Adrenal gland (tissue), 12 donors: Measurements from ENCODE around the gene RASSF9. TPM values are rescaled to one million over a fixed set of nuclear protein-coding genes. Genes with fewer than 3 reads are reported as not detected.

ENCODE experiments used
- DNase-seq, 7 donors: peaks; one replicate each; pipeline ENCODE4 v3.0.0-alpha.2; 2019 to 2020
- H3K27ac ChIP-seq, 5 donors: fragments of 200-600 bp; sonication (generic) in 4 of 5; 1 replicate in 3 of 5; 2 replicates in 2 of 5; pipeline versions ENCODE4 v1.5.1 to v1.8.0; 2016 to 2020; ENCODE audit warnings: mild to moderate bottlenecking in 1 of 5
- H3K27me3 ChIP-seq: fragments of 200-600 bp; 2 replicates; pipeline ENCODE4 v1.8.0; 2021
- H3K36me3 ChIP-seq, 2 donors: fragments of 200-600 bp; replicated peaks in 1 of 2; 1 replicate in 1 of 2; 2 replicates in 1 of 2; pipeline versions ENCODE4 v1.5.1 to v1.8.0; 2018 to 2022
- H3K4me1 ChIP-seq, 2 donors: fragments of 200-600 bp; replicated peaks in 1 of 2; 1 replicate in 1 of 2; 2 replicates in 1 of 2; pipeline versions ENCODE4 v1.5.1 to v1.8.0; 2018 to 2021
- H3K4me3 ChIP-seq, 4 donors: fragments of 200-600 bp; sonication (generic) in 3 of 4; one replicate each; pipeline ENCODE4 v1.5.1; 2016 to 2018
- H3K9me3 ChIP-seq, 3 donors: fragments of 200-600 bp; sonication (generic) in 1 of 3; replicated peaks in 1 of 3; 1 replicate in 2 of 3; 2 replicates in 1 of 3; pipeline versions ENCODE4 v1.5.1 to v1.8.0; 2016 to 2021
- CTCF ChIP-seq, 6 experiments: fragments of 450-650 bp in 4 of 6; fragments of 200-600 bp in 2 of 6; sonication (generic) in 1 of 6; IDR thresholded peaks; 1 replicate in 5 of 6; 2 replicates in 1 of 6; pipeline versions ENCODE4 v1.5.1 to v1.8.0; 2016 to 2021; ENCODE audit warnings: antibody characterized with exemption in 6 of 6, mild to moderate bottlenecking in 2 of 6, moderate library complexity in 1 of 6
- POLR2A ChIP-seq, 2 donors: fragments of 450-650 bp; IDR thresholded peaks; one replicate each; pipeline ENCODE4 v1.6.1; 2017; ENCODE audit warnings: antibody characterized with exemption in 2 of 2, mild to moderate bottlenecking in 2 of 2, moderate library complexity in 1 of 2
- WGBS, 4 donors: extraction: QIAGEN DNeasy Blood & Tissue Kit in 2 of 4; methylation state at CpG; one replicate each; pipeline versions ENCODE4 v1.1.5 to v1.1.7; 2013 to 2017; 5-methylcytosine and 5-hydroxymethylcytosine counted together
- intact Hi-C, 2 donors: fragments of 100-400 bp; cut with DNase I; formaldehyde crosslinking; loops; one replicate each; pipeline versions ENCODE4 v1.14.1 to v1.15.0; 2022 to 2023
- polyA plus RNA-seq, 3 donors: library from polyadenylated mRNA; stranded (reverse); fragments of 200-250 nt in 2 of 3; fragments of 350-450 nt in 1 of 3; fragmentation: Illumina TruSeq in 1 of 3; extraction: RNeasy Lipid Tissue Mini Kit (QIAGEN cat#74804) in 1 of 3; gene quantifications; one replicate each; pipeline ENCODE4 v1.2.3, GENCODE V29; 2013 to 2014
- total RNA-seq, 9 donors: library from RNA; depleted of rRNA in 4 of 9; stranded (reverse); fragments of >200 nt in 4 of 9; fragments of 120-200 nt in 1 of 9; fragmentation: NEBNext Ultra II Directional in 1 of 9; extraction: Animal tissue kit (Norgen Biotek cat#: 25700) in 1 of 9; gene quantifications; one replicate each; pipeline versions ENCODE4 v1.1.0 to v1.2.4, GENCODE V29; 2013 to 2023
- donor health status: healthy with polysubstance abuse.
- donor health status: Bipolar disorder and iron deficiency.
- donor health status: DM: yes; HTN: yes; CAD: no.
- donor health status: DM: no; HTN: no; CAD: no.
- donor health status: DM: no; HTN: no; CAD: no.
- donor health status: DM: yes; HTN: yes; CAD: no.

The RASSF9 gene
- total and polyA plus RNA-seq, 12 donors, result 0.50 to 4.3 (median 1.4) TPM

DNA sequence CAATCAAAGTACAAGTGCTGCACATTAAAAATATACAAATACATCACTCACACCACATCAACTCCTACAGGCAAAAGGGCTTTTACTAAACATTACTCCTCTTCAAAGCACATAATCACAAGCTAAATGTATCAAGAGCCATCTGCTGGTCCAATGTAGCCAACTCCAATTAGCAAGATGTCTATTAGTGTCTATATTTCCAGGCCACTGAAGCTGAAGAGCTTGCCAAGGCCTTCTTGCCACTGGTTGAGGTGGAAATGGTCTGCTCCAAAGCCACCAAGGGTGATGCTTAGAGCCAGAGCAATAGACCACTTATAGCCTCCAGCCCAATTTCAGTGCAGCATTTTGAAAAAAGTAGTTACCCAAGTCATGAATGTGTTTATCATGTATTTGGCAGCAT, 54.4 kb downstream of the RASSF9 start:
- no peak for DNase-seq
- intact Hi-C loops, result no loop called here
- Histone ChIP-seq H3K27me3 (no peaks in the 10 kb centered on the region), H3K9me3 (no peaks in the 10 kb centered on the region), H3K4me3 (no peak overlapping the region), H3K36me3 (no peaks in the 10 kb centered on the region), H3K27ac (no peak overlapping the region), H3K4me1 (no peaks in the 10 kb centered on the region)
- no peak for TF ChIP-seq CTCF (IDR thresholded peaks at IDR 0.05)
- TF ChIP-seq POLR2A (IDR thresholded peaks at IDR 0.05), result no peak

DNA sequence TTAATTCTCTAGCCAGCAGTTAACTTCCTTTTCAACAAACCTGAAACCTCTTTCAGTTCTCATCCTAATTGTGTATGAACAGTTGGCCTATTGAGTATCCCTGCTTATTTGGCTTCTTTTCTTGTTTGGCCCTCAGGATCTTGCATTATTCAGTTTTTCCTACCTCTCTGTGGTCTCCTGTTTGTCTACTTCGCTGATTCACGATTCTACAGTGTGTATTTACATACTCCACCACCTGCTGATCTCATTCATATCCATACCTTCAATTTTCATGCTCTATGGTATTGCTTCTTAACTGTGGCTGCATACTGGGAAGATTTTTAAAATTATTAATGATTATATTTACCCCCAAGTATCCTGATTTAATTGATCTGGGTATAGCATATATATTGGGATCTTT, 56.4 kb downstream of the RASSF9 start:
- WGBS, 4 donors, result 75 to 84% (median 77%) methylated on average over 2 of the region's 2 CpGs
- DNase-seq, result no peak
- Histone ChIP-seq H3K27ac (no peak overlapping the region), H3K4me1 (no peaks in the 10 kb centered on the region), H3K36me3 (no peaks in the 10 kb centered on the region), H3K27me3 (no peaks in the 10 kb centered on the region), H3K9me3 (no peaks in the 10 kb centered on the region), H3K4me3 (no peak overlapping the region)
- intact Hi-C loops, result no loop called here
- TF ChIP-seq CTCF (IDR thresholded peaks at IDR 0.05), result no peak
- no peak for TF ChIP-seq POLR2A (IDR thresholded peaks at IDR 0.05)

DNA sequence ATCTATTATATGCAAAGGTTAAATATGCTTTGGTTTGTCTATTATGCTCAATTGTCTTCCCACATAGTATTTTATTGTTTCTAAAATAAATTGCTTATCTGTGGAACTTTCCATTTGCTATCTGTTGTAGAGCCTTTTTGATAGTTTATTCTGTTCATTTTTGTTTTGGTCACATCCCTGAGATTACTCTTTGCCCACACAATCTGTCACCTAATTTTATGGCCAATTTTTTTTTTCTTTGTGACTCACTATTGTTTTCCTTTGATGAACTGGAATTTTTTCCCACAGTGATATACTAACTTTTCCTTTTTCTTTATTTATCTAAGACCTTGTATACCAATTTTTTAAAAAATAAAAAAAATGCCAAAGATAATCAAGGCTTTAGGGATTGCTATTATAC, 61.1 kb downstream of the RASSF9 start:
- Histone ChIP-seq H3K4me3 (no peak overlapping the region), H3K9me3 (no peaks in the 10 kb centered on the region), H3K27me3 (no peaks in the 10 kb centered on the region), H3K4me1 (no peaks in the 10 kb centered on the region), H3K27ac (no peak overlapping the region), H3K36me3 (no peaks in the 10 kb centered on the region)
- TF ChIP-seq POLR2A (IDR thresholded peaks at IDR 0.05) (no peak), CTCF (IDR thresholded peaks at IDR 0.05) (no peak)
- DNase-seq, result no peak
- intact Hi-C loops, result no loop called here

DNA sequence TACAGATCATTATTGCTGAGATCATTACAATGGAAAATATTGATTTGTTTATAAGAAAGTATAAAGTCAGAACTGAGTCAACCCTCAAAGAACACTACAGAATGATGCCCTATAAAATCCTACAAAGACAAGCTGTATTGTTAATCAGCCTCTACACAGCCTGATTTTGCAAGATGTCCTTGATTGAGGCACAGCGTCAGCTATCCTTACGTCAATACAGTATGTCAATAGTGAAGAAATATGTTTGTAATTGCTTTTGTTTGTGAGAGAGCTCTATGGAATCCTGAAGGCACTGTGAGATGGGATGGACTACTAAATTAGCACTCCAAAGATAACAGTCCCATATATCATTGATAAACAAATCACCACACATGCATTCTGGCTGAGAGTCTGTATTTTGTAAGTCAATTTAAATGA, 70.7 kb downstream of the RASSF9 start:
- WGBS, 4 donors, result 20 to 45% (median 29%) methylated on average over 2 of the region's 2 CpGs
- no peaks in the 10 kb centered on the region for H3K27me3 ChIP-seq
- H3K27ac ChIP-seq, result no peak overlapping the region
- H3K36me3 ChIP-seq, result no peaks in the 10 kb centered on the region
- H3K4me1 ChIP-seq, result no peaks in the 10 kb centered on the region
- intact Hi-C loops, result no loop called here
- no peak for TF ChIP-seq CTCF (IDR thresholded peaks at IDR 0.05)
- TF ChIP-seq POLR2A (IDR thresholded peaks at IDR 0.05), result no peak
- no peaks in the 10 kb centered on the region for H3K9me3 ChIP-seq
- DNase-seq, result peak in 4 of 7 donors; percentile 16 to 56 (median 38)
- H3K4me3 ChIP-seq, result no peak overlapping the region
